Activated CD4-positive, CD25-positive, alpha-beta regulatory T cell (primary cell): ENCODE results near the gene GLYAT.

Experiments used
- DNase-seq, 4 experiments: peaks; one replicate each; lab custom pipeline; 2025; lab: John Stamatoyannopoulos, UW

Gene GLYAT

GRCh38 chr11:58731819-58732218, at the start of gene GLYAT:
Gene GLYAT, minus strand, starts transcription at chr11:58731943. Its CDS starts 7,447 bp downstream, at chr11:58724496.
- DNase-seq = no peak

- no peak for DNase-seq
Observed at GRCh38 chr11:58781345-58781744, 49.6 kb upstream of the GLYAT start.

GRCh38 chr11:58780578-58780977, 48.8 kb upstream of the GLYAT start:
- DNase-seq = no peak

- DNase-seq = no peak
Observed at GRCh38 chr11:58776891-58777710, 45.4 kb upstream of the GLYAT start.

- no peak for DNase-seq
Observed at GRCh38 chr11:58775066-58775708, 43.4 kb upstream of the GLYAT start.

GRCh38 chr11:58774164-58774593, 42.4 kb upstream of the GLYAT start:
- DNase-seq = no peak

- no peak for DNase-seq
Observed at GRCh38 chr11:58773337-58773736, 41.6 kb upstream of the GLYAT start.

- DNase-seq = no peak
Observed at GRCh38 chr11:58772329-58773285, 40.9 kb upstream of the GLYAT start.

- no peak for DNase-seq
Observed at GRCh38 chr11:58771458-58771855, 39.7 kb upstream of the GLYAT start.

- DNase-seq = no peak
Observed at GRCh38 chr11:58770627-58771457, 39.1 kb upstream of the GLYAT start.

GRCh38 chr11:58770166-58770565, 38.4 kb upstream of the GLYAT start:
- DNase-seq = no peak

- DNase-seq = no peak
Observed at GRCh38 chr11:58769308-58769707, 37.6 kb upstream of the GLYAT start.

- no peak for DNase-seq
Observed at GRCh38 chr11:58768137-58768536, 36.4 kb upstream of the GLYAT start.

- DNase-seq = no peak
Observed at GRCh38 chr11:58765078-58765477, 33.3 kb upstream of the GLYAT start.

- DNase-seq = no peak
Observed at GRCh38 chr11:58763120-58763490, 31.4 kb upstream of the GLYAT start.

- no peak for DNase-seq
Observed at GRCh38 chr11:58762284-58763119, 30.8 kb upstream of the GLYAT start.

- no peak for DNase-seq
Observed at GRCh38 chr11:58757439-58757838, 25.7 kb upstream of the GLYAT start.

- DNase-seq = no peak
Observed at GRCh38 chr11:58745705-58746364, 14.1 kb upstream of the GLYAT start.

- no peak for DNase-seq
Observed at GRCh38 chr11:58744988-58745704, 13.4 kb upstream of the GLYAT start.
